ENCODE data around the gene ERC1.

ERC1 gene

GRCh38 chr12:1436015-1436414 is 445.0 kb downstream of the ERC1 start:
- TF ChIP-seq, protein P1, sequence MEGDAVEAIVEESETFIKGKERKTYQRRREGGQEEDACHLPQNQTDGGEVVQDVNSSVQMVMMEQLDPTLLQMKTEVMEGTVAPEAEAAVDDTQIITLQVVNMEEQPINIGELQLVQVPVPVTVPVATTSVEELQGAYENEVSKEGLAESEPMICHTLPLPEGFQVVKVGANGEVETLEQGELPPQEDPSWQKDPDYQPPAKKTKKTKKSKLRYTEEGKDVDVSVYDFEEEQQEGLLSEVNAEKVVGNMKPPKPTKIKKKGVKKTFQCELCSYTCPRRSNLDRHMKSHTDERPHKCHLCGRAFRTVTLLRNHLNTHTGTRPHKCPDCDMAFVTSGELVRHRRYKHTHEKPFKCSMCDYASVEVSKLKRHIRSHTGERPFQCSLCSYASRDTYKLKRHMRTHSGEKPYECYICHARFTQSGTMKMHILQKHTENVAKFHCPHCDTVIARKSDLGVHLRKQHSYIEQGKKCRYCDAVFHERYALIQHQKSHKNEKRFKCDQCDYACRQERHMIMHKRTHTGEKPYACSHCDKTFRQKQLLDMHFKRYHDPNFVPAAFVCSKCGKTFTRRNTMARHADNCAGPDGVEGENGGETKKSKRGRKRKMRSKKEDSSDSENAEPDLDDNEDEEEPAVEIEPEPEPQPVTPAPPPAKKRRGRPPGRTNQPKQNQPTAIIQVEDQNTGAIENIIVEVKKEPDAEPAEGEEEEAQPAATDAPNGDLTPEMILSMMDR (IDR thresholded peaks at IDR 0.05; ENCODE audit: low read depth, low read length, poor library complexity, severe bottlenecking): no peak
- no peak for TF ChIP-seq EZH2phosphoT487 (IDR thresholded peaks at IDR 0.05; ENCODE audit: borderline replicate concordance, low read length)
- no peaks in the 10 kb centered on the region for H3K27me3 ChIP-seq (ENCODE audit: control insufficient read depth, low read length)

DNA sequence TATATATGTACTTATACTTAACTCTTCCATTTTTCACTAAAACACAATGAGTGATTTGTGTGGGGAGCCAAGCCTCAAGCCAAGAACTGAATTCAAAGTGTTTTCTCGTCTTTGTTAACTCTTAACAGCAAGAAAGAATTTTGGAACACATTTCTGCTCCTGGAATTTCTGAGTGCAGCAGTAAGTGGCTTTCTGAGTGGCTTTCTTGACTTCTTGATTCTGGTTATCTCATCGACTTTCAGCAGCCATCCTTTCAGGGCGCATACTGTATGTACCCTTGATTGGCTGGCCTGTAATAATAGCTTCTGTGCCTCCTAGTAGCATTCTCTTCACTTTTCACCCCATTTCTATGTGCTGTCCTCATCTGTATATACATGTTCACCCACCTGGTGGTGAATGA is 446.0 kb downstream of the ERC1 start:
- TF ChIP-seq, protein P1 (IDR thresholded peaks at IDR 0.05; ENCODE audit: low read depth, low read length, poor library complexity, severe bottlenecking): no peak
- TF ChIP-seq EZH2phosphoT487 (IDR thresholded peaks at IDR 0.05; ENCODE audit: borderline replicate concordance, low read length): no peak
- Histone ChIP-seq H3F3A (ENCODE audit: control insufficient read depth, insufficient read depth) (no peaks in the 10 kb centered on the region), H3K9me2 (replicated peaks; ENCODE audit: control insufficient read depth, low read length) (no peaks in the 10 kb centered on the region), H3K27me3 (ENCODE audit: control insufficient read depth, low read length) (no peaks in the 10 kb centered on the region), H3K4me1 (ENCODE audit: control insufficient read depth, low read length) (peaks cover 23% of the 10 kb centered on the region), H3K4me2 (ENCODE audit: low read length) (no peak overlapping the region), H4K20me1 (ENCODE audit: control insufficient read depth, insufficient read depth, low read depth, low read length) (no peaks in the 10 kb centered on the region), H3K9me3 (ENCODE audit: control insufficient read depth, insufficient read depth, low read length) (no peaks in the 10 kb centered on the region), H3K27ac (ENCODE audit: low read depth, low read length) (no peak overlapping the region), H3K4me3 (ENCODE audit: low read length) (no peak overlapping the region), H3K79me2 (ENCODE audit: control insufficient read depth, low read length) (no peaks in the 10 kb centered on the region), H3K36me3 (ENCODE audit: control insufficient read depth, low read length) (no peaks in the 10 kb centered on the region)

More at GRCh38 chr12:1436015-1436414, 445.0 kb downstream of the ERC1 start:
- Histone ChIP-seq H3K9me3 (ENCODE audit: control insufficient read depth, insufficient read depth, low read length) (no peaks in the 10 kb centered on the region), H3K4me1 (ENCODE audit: control insufficient read depth, low read length) (peaks cover 23% of the 10 kb centered on the region), H3K4me3 (ENCODE audit: low read length) (no peak overlapping the region), H3K36me3 (ENCODE audit: control insufficient read depth, low read length) (no peaks in the 10 kb centered on the region), H4K20me1 (ENCODE audit: control insufficient read depth, insufficient read depth, low read depth, low read length) (no peaks in the 10 kb centered on the region), H3F3A (ENCODE audit: control insufficient read depth, insufficient read depth) (no peaks in the 10 kb centered on the region), H3K4me2 (ENCODE audit: low read length) (no peak overlapping the region), H3K9me2 (replicated peaks; ENCODE audit: control insufficient read depth, low read length) (no peaks in the 10 kb centered on the region), H3K27ac (ENCODE audit: low read depth, low read length) (no peak overlapping the region), H3K79me2 (ENCODE audit: control insufficient read depth, low read length) (no peaks in the 10 kb centered on the region)

DNA sequence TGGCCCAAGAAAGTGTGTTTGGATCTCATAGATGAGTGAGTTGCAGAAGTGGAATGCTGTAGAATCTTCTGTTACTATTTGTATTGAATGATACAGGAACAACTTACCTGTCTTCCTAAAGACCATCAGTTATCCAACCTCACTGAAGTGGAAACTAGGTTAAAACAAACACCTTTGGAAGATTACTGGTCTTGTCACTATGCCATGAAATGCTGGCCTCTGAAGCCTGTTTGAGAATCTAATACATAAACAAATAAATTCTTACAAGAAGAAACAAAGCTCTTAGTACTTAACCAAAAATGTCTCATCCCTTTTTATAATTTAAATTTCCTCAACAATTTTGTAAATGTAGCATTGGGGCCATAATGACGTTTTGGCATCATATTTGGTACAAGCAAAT is 448.2 kb downstream of the ERC1 start:
- Histone ChIP-seq H3K9me3 (ENCODE audit: control insufficient read depth, insufficient read depth, low read length) (no peaks in the 10 kb centered on the region), H3K4me1 (ENCODE audit: control insufficient read depth, low read length) (peaks cover 39% of the 10 kb centered on the region), H3K4me2 (ENCODE audit: low read length) (peak overlapping the region; percentile 35; the same call in 1 of the 2 replicates), H3K79me2 (ENCODE audit: control insufficient read depth, low read length) (no peaks in the 10 kb centered on the region), H3K27ac (ENCODE audit: low read depth, low read length) (no peak overlapping the region), H3K27me3 (ENCODE audit: control insufficient read depth, low read length) (no peaks in the 10 kb centered on the region), H3K36me3 (ENCODE audit: control insufficient read depth, low read length) (no peaks in the 10 kb centered on the region), H4K20me1 (ENCODE audit: control insufficient read depth, insufficient read depth, low read depth, low read length) (no peaks in the 10 kb centered on the region), H3F3A (ENCODE audit: control insufficient read depth, insufficient read depth) (no peaks in the 10 kb centered on the region), H3K4me3 (ENCODE audit: low read length) (no peak overlapping the region), H3K9me2 (replicated peaks; ENCODE audit: control insufficient read depth, low read length) (no peaks in the 10 kb centered on the region)
- TF ChIP-seq EZH2phosphoT487 (IDR thresholded peaks at IDR 0.05; ENCODE audit: borderline replicate concordance, low read length): no peak
- TF ChIP-seq, protein P1 (IDR thresholded peaks at IDR 0.05; ENCODE audit: low read depth, low read length, poor library complexity, severe bottlenecking): no peak

Data from DOHH2 (cell line).